Gastrocnemius medialis (tissue), 4 donors: ENCODE measurements around the gene ATP11A.

Experiments
- POLR2A ChIP-seq, 2 donors: fragments of 450-650 bp; IDR thresholded peaks; one replicate each; pipeline ENCODE4 v1.6.1; 2017; ENCODE audit warnings: antibody characterized with exemption in 2 of 2, mild to moderate bottlenecking in 2 of 2, moderate library complexity in 2 of 2
- TF ChIP-seq, protein P1 (sequence below), 5 experiments: fragments of 450-650 bp in 3 of 5; fragments of 200-600 bp in 2 of 5; sonication (generic) in 2 of 5; IDR thresholded peaks in 4 of 5; conservative IDR thresholded peaks in 1 of 5; 1 replicate in 4 of 5; 2 replicates in 1 of 5; pipeline ENCODE4 v1.5.1; 2016 to 2019; ENCODE audit warnings: antibody characterized with exemption in 5 of 5, mild to moderate bottlenecking in 3 of 5, moderate library complexity in 3 of 5

DNA sequence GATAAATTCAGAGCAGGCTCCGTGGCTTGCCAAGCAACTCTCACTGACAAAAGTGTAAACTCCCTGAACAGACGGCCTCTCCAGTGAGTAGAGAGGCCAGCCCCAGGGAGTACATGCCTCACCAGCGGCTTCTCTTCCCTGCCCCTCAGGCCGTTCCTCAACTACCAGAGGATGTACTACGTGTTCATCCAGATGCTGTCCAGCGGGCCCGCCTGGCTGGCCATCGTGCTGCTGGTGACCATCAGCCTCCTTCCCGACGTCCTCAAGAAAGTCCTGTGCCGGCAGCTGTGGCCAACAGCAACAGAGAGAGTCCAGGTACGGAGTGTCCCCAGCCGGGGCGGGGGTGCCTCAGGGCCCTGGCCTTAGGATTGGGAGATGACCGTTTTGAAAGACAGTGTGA lies 185.8 kb downstream of the ATP11A start:
- TF ChIP-seq, protein P1, sequence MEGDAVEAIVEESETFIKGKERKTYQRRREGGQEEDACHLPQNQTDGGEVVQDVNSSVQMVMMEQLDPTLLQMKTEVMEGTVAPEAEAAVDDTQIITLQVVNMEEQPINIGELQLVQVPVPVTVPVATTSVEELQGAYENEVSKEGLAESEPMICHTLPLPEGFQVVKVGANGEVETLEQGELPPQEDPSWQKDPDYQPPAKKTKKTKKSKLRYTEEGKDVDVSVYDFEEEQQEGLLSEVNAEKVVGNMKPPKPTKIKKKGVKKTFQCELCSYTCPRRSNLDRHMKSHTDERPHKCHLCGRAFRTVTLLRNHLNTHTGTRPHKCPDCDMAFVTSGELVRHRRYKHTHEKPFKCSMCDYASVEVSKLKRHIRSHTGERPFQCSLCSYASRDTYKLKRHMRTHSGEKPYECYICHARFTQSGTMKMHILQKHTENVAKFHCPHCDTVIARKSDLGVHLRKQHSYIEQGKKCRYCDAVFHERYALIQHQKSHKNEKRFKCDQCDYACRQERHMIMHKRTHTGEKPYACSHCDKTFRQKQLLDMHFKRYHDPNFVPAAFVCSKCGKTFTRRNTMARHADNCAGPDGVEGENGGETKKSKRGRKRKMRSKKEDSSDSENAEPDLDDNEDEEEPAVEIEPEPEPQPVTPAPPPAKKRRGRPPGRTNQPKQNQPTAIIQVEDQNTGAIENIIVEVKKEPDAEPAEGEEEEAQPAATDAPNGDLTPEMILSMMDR (IDR thresholded peaks at IDR 0.05 in 4 of 5, conservative IDR thresholded peaks at IDR 0.05 in 1 of 5) = no peak
- TF ChIP-seq POLR2A (IDR thresholded peaks at IDR 0.05) = no peak
